HG03439 (cell line): Measurements from ENCODE around the gene TTBK1.

Experiments used
- ATAC-seq: cut with Tn5 transposase; IDR thresholded peaks from one replicate; pipeline ENCODE4 v1.9.1; 2021; ENCODE audit warnings: mild to moderate bottlenecking, moderate library complexity; ENCODE audit not compliant: unreplicated experiment

The TTBK1 gene

GRCh38 chr6:43242908-43243663, at the start of gene TTBK1:
Gene TTBK1 (plus strand): TSS chr6:43243481. CDS start chr6:43246661, 3,180 bp downstream.
- no peak for ATAC-seq

- ATAC-seq: no peak
Measured at GRCh38 chr6:43193929-43194328, 49.4 kb upstream of the TTBK1 start.

- no peak for ATAC-seq
Measured at GRCh38 chr6:43196337-43196736, 46.9 kb upstream of the TTBK1 start.

- no peak for ATAC-seq
Measured at GRCh38 chr6:43199912-43200311, 43.4 kb upstream of the TTBK1 start.

GRCh38 chr6:43200541-43200940, 42.7 kb upstream of the TTBK1 start:
- no peak for ATAC-seq

GRCh38 chr6:43202451-43202850, 40.8 kb upstream of the TTBK1 start:
- ATAC-seq: no peak

GRCh38 chr6:43203029-43203717, 40.1 kb upstream of the TTBK1 start:
- no peak for ATAC-seq

- no peak for ATAC-seq
Measured at GRCh38 chr6:43203718-43204095, 39.6 kb upstream of the TTBK1 start.

GRCh38 chr6:43204271-43205105, 38.8 kb upstream of the TTBK1 start:
- no peak for ATAC-seq

GRCh38 chr6:43205849-43206248, 37.4 kb upstream of the TTBK1 start:
- ATAC-seq: no peak

- ATAC-seq: no peak
Measured at GRCh38 chr6:43207286-43207685, 36.0 kb upstream of the TTBK1 start.

GRCh38 chr6:43211955-43212354, 31.3 kb upstream of the TTBK1 start:
- ATAC-seq: no peak

GRCh38 chr6:43213431-43213830, 29.9 kb upstream of the TTBK1 start:
- ATAC-seq: no peak

- ATAC-seq: no peak
Measured at GRCh38 chr6:43215066-43215465, 28.2 kb upstream of the TTBK1 start.

GRCh38 chr6:43216200-43216599, 27.1 kb upstream of the TTBK1 start:
- no peak for ATAC-seq

- no peak for ATAC-seq
Measured at GRCh38 chr6:43217351-43217750, 25.9 kb upstream of the TTBK1 start.

GRCh38 chr6:43219119-43219518, 24.2 kb upstream of the TTBK1 start:
- no peak for ATAC-seq

GRCh38 chr6:43219814-43220213, 23.5 kb upstream of the TTBK1 start:
- no peak for ATAC-seq

GRCh38 chr6:43220439-43220951, 22.8 kb upstream of the TTBK1 start:
- ATAC-seq: no peak

GRCh38 chr6:43221046-43221972, 22.0 kb upstream of the TTBK1 start:
- no peak for ATAC-seq
